Neural crest cell (in vitro differentiated cells): ENCODE measurements around the gene PCMTD2. TPM values are rescaled to one million over a fixed set of nuclear protein-coding genes. Genes with fewer than 3 reads are reported as not detected.

Source experiments
- DNase-seq: peaks from one replicate; pipeline ENCODE4 v3.0.0; 2021; ENCODE audit warnings: low read depth, mixed read lengths, low spot score
- H3K27ac Mint-ChIP-seq: one replicate; pipeline ENCODE4 v1.8.0; 2021; ENCODE audit warnings: mild to moderate bottlenecking, mixed read lengths; ENCODE audit not compliant: unreplicated experiment
- H3K27me3 Mint-ChIP-seq: 2 replicates; pipeline ENCODE4 v1.8.0; 2021; ENCODE audit warnings: low read depth, mild to moderate bottlenecking, mixed read lengths
- H3K36me3 Mint-ChIP-seq: 2 replicates; pipeline ENCODE4 v1.8.0; 2021; ENCODE audit warnings: low read depth, mild to moderate bottlenecking, mixed read lengths
- H3K4me1 Mint-ChIP-seq: 2 replicates; pipeline ENCODE4 v1.8.0; 2021; ENCODE audit warnings: mixed read lengths
- H3K4me3 Mint-ChIP-seq: one replicate; pipeline ENCODE4 v1.8.0; 2021; ENCODE audit warnings: mild to moderate bottlenecking, mixed read lengths
- H3K9me3 Mint-ChIP-seq: 2 replicates; pipeline ENCODE4 v1.8.0; 2021; ENCODE audit warnings: mixed read lengths
- total RNA-seq: library from RNA; stranded (reverse); gene quantifications from 2 replicates; pipeline ENCODE4 v1.2.1, GENCODE V29; 2021
- TF ChIP-seq, protein P1 (sequence below): fragments of 200-600 bp; sonication (generic); conservative IDR thresholded peaks from 2 replicates; pipeline ENCODE4 v1.5.0; 2021; ENCODE audit warnings: antibody characterized with exemption, mild to moderate bottlenecking

Gene PCMTD2
- total RNA-seq, 1 donor from 2014 or later: 61.6 TPM

DNA sequence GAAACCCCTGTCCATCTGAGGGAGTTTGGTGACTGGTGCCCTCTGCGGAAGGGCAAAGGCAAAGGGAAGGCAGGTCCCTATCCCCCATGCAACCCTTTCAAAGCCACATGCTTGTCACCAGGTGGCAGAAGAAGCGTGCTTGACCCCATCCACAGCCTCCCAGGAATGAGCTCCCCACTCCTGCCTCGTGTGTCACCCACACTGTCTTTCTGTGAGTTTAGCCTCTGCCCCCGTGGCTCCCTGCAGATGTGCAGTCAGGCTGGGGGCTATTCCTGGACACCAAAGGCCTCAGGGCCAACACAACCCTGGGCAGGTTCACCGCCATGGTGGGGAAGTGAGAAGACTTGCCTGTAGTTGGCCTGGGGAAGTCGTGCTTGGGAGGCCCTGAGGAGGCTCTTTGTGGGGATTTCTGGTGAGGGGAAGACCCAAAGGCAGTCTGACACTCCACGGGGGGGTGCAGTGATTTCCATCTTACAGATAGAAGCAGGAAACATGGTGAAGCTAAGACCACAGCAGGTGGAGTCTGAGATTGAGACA lies 16.6 kb upstream of the PCMTD2 start:
- no peaks in the 10 kb centered on the region for H3K36me3 Mint-ChIP-seq
- H3K4me3 Mint-ChIP-seq: no peak overlapping the region
- no peak for DNase-seq
- H3K27ac Mint-ChIP-seq: no peak overlapping the region
- H3K27me3 Mint-ChIP-seq: no peaks in the 10 kb centered on the region
- TF ChIP-seq, protein P1, sequence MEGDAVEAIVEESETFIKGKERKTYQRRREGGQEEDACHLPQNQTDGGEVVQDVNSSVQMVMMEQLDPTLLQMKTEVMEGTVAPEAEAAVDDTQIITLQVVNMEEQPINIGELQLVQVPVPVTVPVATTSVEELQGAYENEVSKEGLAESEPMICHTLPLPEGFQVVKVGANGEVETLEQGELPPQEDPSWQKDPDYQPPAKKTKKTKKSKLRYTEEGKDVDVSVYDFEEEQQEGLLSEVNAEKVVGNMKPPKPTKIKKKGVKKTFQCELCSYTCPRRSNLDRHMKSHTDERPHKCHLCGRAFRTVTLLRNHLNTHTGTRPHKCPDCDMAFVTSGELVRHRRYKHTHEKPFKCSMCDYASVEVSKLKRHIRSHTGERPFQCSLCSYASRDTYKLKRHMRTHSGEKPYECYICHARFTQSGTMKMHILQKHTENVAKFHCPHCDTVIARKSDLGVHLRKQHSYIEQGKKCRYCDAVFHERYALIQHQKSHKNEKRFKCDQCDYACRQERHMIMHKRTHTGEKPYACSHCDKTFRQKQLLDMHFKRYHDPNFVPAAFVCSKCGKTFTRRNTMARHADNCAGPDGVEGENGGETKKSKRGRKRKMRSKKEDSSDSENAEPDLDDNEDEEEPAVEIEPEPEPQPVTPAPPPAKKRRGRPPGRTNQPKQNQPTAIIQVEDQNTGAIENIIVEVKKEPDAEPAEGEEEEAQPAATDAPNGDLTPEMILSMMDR: no peak
- H3K9me3 Mint-ChIP-seq: no peaks in the 10 kb centered on the region
- H3K4me1 Mint-ChIP-seq: peaks cover 15% of the 10 kb centered on the region

DNA sequence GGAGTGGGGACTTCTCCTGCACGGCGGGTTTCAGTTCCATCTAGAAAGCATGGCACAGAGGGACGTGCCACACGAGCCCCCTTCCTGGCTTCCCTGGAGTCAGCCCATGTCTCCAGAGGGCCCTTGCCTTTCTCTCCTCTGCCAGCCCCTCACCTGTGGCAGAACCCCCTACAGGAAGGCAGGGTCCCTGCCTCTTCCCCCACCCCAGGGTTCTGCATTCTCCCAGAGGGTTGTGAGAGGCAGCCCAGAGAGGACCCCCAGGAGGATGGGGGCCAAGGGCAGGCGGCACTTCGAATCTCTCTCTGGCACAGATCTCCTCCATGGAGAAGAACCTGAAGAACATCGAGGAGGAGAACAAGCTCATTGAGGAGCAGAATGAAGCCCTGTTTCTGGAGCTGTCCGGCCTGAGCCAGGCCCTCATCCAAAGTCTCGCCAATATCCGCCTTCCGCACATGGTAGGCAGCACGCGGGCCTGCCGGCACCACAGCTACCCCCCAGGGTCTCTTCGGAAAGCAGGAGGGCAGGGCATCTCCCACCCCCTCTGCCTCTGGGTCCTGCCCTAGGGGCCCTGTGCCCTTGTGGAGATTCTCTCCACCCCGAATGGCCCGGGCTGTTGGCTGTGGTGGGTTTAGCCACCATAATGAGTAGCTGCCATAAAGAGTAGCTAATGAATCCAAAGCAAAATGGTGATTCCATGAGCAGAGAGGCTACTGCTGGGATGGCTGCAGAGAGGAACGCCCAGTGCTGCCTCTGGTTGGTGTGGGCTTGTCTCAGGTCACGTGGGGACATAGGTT lies 15.9 kb upstream of the PCMTD2 start:
- Mint-ChIP-seq H3K4me3 (no peak overlapping the region), H3K4me1 (peaks cover 15% of the 10 kb centered on the region), H3K9me3 (no peaks in the 10 kb centered on the region), H3K27me3 (no peaks in the 10 kb centered on the region), H3K27ac (no peak overlapping the region), H3K36me3 (no peaks in the 10 kb centered on the region)
- DNase-seq: no peak
- TF ChIP-seq, protein P1: no peak

DNA sequence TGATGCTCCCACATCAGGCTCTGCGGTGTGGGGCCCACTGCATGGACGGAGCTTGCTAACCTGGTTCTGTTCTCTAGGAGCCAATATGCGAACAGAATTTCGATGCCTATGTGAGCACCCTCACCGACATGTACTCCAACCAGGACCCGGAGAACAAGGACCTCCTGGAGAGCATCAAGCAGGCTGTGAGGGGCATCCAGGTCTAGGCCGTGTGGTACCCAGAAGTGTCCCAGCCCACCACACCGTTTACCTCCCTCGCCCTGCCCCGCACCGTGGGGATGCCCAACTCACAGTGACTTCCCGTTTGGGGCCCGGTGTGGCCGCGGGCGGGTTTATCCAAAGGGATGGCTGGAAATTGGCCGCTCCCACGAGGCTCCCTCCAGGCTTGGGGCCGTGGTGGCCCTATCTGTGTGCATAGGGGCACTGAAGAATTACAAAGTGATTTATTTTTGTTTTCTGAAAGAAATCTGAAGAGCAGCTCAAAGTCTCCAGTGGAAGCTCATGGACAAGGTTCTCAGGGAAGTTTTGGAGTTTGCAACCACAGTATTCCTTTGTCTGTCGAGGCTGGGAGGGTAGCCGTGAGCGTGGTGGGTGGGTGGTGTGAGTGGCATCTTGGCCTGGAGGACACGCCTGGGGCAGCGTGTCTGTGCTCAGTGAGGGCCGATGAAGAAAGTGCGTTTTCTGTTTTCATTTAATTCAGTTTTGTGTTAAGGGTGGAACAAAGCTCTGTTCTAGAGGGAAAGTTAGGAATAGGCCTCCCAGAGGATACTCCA lies 15.1 kb upstream of the PCMTD2 start:
- no peak for DNase-seq
- Mint-ChIP-seq H3K36me3 (no peaks in the 10 kb centered on the region), H3K4me3 (no peak overlapping the region), H3K27ac (peak overlapping the region; percentile 72), H3K27me3 (no peaks in the 10 kb centered on the region), H3K4me1 (peaks cover 15% of the 10 kb centered on the region), H3K9me3 (no peaks in the 10 kb centered on the region)
- TF ChIP-seq, protein P1: no peak

DNA sequence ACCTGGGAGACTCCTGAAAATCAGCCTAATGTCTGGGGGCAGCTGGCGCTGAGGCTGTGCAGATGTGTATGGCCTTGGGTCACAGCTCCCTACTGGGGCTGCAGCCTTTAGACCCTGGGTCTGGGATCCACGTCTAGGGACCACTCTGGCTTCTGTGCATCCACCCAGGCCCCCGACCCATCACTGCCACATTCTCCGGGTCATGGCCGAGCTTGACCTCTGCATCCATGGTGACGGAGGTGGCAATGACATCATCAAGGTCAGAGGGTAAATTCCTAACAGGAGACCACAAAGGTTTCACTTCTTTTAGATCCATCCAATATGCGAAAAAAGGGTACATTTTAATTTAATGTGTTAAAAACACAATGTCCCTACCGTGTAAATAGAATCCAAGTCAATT lies 14.5 kb upstream of the PCMTD2 start:
- Mint-ChIP-seq H3K4me1 (peaks cover 18% of the 10 kb centered on the region), H3K4me3 (no peak overlapping the region), H3K36me3 (no peaks in the 10 kb centered on the region), H3K27ac (peak overlapping the region; percentile 72), H3K9me3 (no peaks in the 10 kb centered on the region), H3K27me3 (no peaks in the 10 kb centered on the region)
- TF ChIP-seq, protein P1: no peak
- DNase-seq: no peak

DNA sequence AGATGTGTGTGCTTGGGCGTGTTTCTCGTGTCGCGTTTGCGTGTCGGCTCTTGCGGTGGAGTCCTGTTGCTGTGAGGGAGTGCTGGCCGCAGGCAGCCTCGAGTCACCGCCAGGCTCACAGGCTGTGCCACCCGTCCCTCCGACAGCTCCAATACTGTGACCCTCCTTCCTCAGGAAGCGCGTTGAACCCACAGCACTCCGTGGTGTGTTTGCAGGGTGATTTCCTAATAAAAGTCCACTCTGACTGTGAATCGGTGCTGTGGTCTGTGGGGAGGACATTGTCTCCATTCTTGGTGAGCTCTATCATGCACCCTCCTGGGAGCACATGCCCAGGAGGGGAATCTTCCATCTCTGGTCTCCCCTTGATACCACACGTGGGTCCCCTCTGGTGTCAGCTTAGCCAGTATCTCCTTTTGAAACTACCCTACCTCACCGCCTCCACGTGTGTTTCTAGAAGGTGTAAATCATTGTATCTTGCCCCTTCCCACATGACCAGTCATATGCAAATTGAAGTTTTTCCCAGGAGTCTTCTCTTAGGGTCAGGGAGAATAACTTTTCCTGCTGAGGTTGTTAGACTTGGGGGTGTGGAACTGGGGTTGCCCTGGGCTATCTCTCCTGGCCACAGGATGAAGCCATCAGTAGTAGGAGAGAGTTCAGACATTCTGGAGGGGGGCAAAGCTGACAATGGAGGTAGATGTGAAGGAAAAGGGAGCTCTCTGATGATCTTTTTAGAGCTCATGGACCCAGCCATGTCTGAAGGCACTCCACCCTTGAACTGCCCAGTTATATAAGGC lies 13.3 kb upstream of the PCMTD2 start:
- Mint-ChIP-seq H3K27me3 (no peaks in the 10 kb centered on the region), H3K9me3 (no peaks in the 10 kb centered on the region), H3K36me3 (no peaks in the 10 kb centered on the region), H3K4me3 (no peak overlapping the region), H3K27ac (peak overlapping the region; percentile 8), H3K4me1 (peaks cover 28% of the 10 kb centered on the region)
- TF ChIP-seq, protein P1: no peak
- no peak for DNase-seq
